Activated naive CD8-positive, alpha-beta T cell treated with anti-CD3 and anti-CD28 coated beads for 36 hours (primary cell): Measurements from ENCODE around the gene PRRG3. TPM values are rescaled to one million over a fixed set of nuclear protein-coding genes. Genes with fewer than 3 reads are reported as not detected.
"Not testable (repeated sequence)": the region's sequence is repeated elsewhere in the genome, so short reads cannot be mapped to it uniquely, and the experiment has no call there.

Experiments
- DNase-seq: peaks from one replicate; pipeline ENCODE4 v3.0.0; 2021
- H3K27ac Mint-ChIP-seq: one replicate; pipeline ENCODE4 v1.8.0; 2022; ENCODE audit warnings: mild to moderate bottlenecking, moderate library complexity, mixed read lengths
- H3K27me3 Mint-ChIP-seq: one replicate; pipeline ENCODE4 v1.8.0; 2022; ENCODE audit warnings: mild to moderate bottlenecking, mixed read lengths
- H3K36me3 Mint-ChIP-seq: one replicate; pipeline ENCODE4 v1.8.0; 2021; ENCODE audit warnings: mild to moderate bottlenecking, mixed read lengths
- H3K4me1 Mint-ChIP-seq: one replicate; pipeline ENCODE4 v1.8.0; 2021; ENCODE audit warnings: mixed read lengths
- H3K4me3 Mint-ChIP-seq: one replicate; pipeline ENCODE4 v1.8.0; 2022; ENCODE audit warnings: mild to moderate bottlenecking, moderate library complexity, mixed read lengths
- H3K9me3 Mint-ChIP-seq: one replicate; pipeline ENCODE4 v1.8.0; 2022; ENCODE audit warnings: mixed read lengths
- total RNA-seq, 2 experiments: library from RNA; stranded (reverse); gene quantifications; one replicate each; pipeline ENCODE4 v1.2.3, GENCODE V29; 2021

The PRRG3 gene
- total RNA-seq = not detected

- Mint-ChIP-seq H3K9me3 (no peaks in the 10 kb centered on the region), H3K27ac (no peak within 1 kb of the TSS), H3K36me3 (no peaks in the 10 kb centered on the region), H3K4me3 (no peak within 1 kb of the TSS), H3K4me1 (peaks cover 2% of the 10 kb centered on the region), H3K27me3 (peaks cover 23% of the 10 kb centered on the region)
- DNase-seq = no peak
Observed at GRCh38 chrX:151694661-151695582, at the start of gene PRRG3. TSS of gene PRRG3 (plus strand) at chrX:151695458. CDS start at chrX:151698815, 3,357 bp downstream.

- Mint-ChIP-seq H3K27ac (no peak overlapping the region), H3K4me3 (no peak overlapping the region), H3K36me3 (no peaks in the 10 kb centered on the region), H3K9me3 (no peaks in the 10 kb centered on the region), H3K4me1 (no peaks in the 10 kb centered on the region), H3K27me3 (no peaks in the 10 kb centered on the region)
- DNase-seq = no peak
Observed at GRCh38 chrX:151675121-151675746, 20.0 kb upstream of the PRRG3 start.

- no peak overlapping the region for H3K4me3 Mint-ChIP-seq
- no peaks in the 10 kb centered on the region for H3K4me1 Mint-ChIP-seq
- peaks cover 1% of the 10 kb centered on the region for H3K27me3 Mint-ChIP-seq
- H3K9me3 Mint-ChIP-seq = no peaks in the 10 kb centered on the region
- no peaks in the 10 kb centered on the region for H3K36me3 Mint-ChIP-seq
- DNase-seq = no peak
- H3K27ac Mint-ChIP-seq = no peak overlapping the region
Observed at GRCh38 chrX:151676196-151676595, 19.1 kb upstream of the PRRG3 start.

GRCh38 chrX:151679798-151680402 is 15.4 kb upstream of the PRRG3 start:
- peaks cover 13% of the 10 kb centered on the region for H3K27me3 Mint-ChIP-seq
- no peak overlapping the region for H3K27ac Mint-ChIP-seq
- H3K4me1 Mint-ChIP-seq = no peaks in the 10 kb centered on the region
- H3K9me3 Mint-ChIP-seq = no peaks in the 10 kb centered on the region
- no peak overlapping the region for H3K4me3 Mint-ChIP-seq
- no peaks in the 10 kb centered on the region for H3K36me3 Mint-ChIP-seq
- no peak for DNase-seq

GRCh38 chrX:151680805-151681204 is 14.5 kb upstream of the PRRG3 start:
- Mint-ChIP-seq H3K4me1 (no peaks in the 10 kb centered on the region), H3K36me3 (no peaks in the 10 kb centered on the region), H3K27ac (no peak overlapping the region), H3K9me3 (no peaks in the 10 kb centered on the region), H3K4me3 (no peak overlapping the region), H3K27me3 (peaks cover 13% of the 10 kb centered on the region)
- DNase-seq = peak; percentile 30

- H3K36me3 Mint-ChIP-seq = no peaks in the 10 kb centered on the region
- H3K4me3 Mint-ChIP-seq = no peak overlapping the region
- H3K4me1 Mint-ChIP-seq = no peaks in the 10 kb centered on the region
- peaks cover 9% of the 10 kb centered on the region for H3K27me3 Mint-ChIP-seq
- no peak overlapping the region for H3K27ac Mint-ChIP-seq
- DNase-seq = no peak
- H3K9me3 Mint-ChIP-seq = no peaks in the 10 kb centered on the region
Observed at GRCh38 chrX:151687635-151688034, 7.6 kb upstream of the PRRG3 start.

- Mint-ChIP-seq H3K4me3 (no peak overlapping the region), H3K4me1 (no peaks in the 10 kb centered on the region), H3K9me3 (no peaks in the 10 kb centered on the region), H3K27me3 (peaks cover 8% of the 10 kb centered on the region), H3K27ac (no peak overlapping the region), H3K36me3 (no peaks in the 10 kb centered on the region)
- no peak for DNase-seq
Observed at GRCh38 chrX:151688695-151689094, 6.6 kb upstream of the PRRG3 start.

- Mint-ChIP-seq H3K9me3 (no peaks in the 10 kb centered on the region), H3K4me3 (no peak overlapping the region), H3K36me3 (no peaks in the 10 kb centered on the region), H3K4me1 (peaks cover 2% of the 10 kb centered on the region), H3K27me3 (peaks cover 23% of the 10 kb centered on the region), H3K27ac (no peak overlapping the region)
- no peak for DNase-seq
Observed at GRCh38 chrX:151692825-151693224, 2.4 kb upstream of the PRRG3 start.

GRCh38 chrX:151694121-151694520 is 1.1 kb upstream of the PRRG3 start:
- H3K27me3 Mint-ChIP-seq = peaks cover 23% of the 10 kb centered on the region
- H3K4me1 Mint-ChIP-seq = peaks cover 2% of the 10 kb centered on the region
- no peak for DNase-seq
- H3K36me3 Mint-ChIP-seq = no peaks in the 10 kb centered on the region
- H3K27ac Mint-ChIP-seq = no peak overlapping the region
- H3K9me3 Mint-ChIP-seq = no peaks in the 10 kb centered on the region
- no peak overlapping the region for H3K4me3 Mint-ChIP-seq

GRCh38 chrX:151695583-151696340 is 504 bp downstream of the PRRG3 start:
- H3K36me3 Mint-ChIP-seq = no peaks in the 10 kb centered on the region
- peaks cover 23% of the 10 kb centered on the region for H3K27me3 Mint-ChIP-seq
- no peaks in the 10 kb centered on the region for H3K9me3 Mint-ChIP-seq
- peaks cover 2% of the 10 kb centered on the region for H3K4me1 Mint-ChIP-seq
- DNase-seq = no peak
- no peak overlapping the region for H3K27ac Mint-ChIP-seq
- H3K4me3 Mint-ChIP-seq = no peak overlapping the region

GRCh38 chrX:151697082-151697481 is 1.8 kb downstream of the PRRG3 start:
- not testable (repeated sequence) for DNase-seq, H3K36me3 Mint-ChIP-seq, H3K9me3 Mint-ChIP-seq, H3K27ac Mint-ChIP-seq, H3K4me3 Mint-ChIP-seq, H3K4me1 Mint-ChIP-seq
- peaks cover 23% of the 10 kb centered on the region for H3K27me3 Mint-ChIP-seq

- H3K4me1 Mint-ChIP-seq = peaks cover 2% of the 10 kb centered on the region
- no peaks in the 10 kb centered on the region for H3K9me3 Mint-ChIP-seq
- no peaks in the 10 kb centered on the region for H3K36me3 Mint-ChIP-seq
- DNase-seq = no peak
- no peak overlapping the region for H3K4me3 Mint-ChIP-seq
- peaks cover 23% of the 10 kb centered on the region for H3K27me3 Mint-ChIP-seq
- no peak overlapping the region for H3K27ac Mint-ChIP-seq
Observed at GRCh38 chrX:151697522-151697921, 2.3 kb downstream of the PRRG3 start.

- H3K4me3 Mint-ChIP-seq = no peak overlapping the region
- H3K9me3 Mint-ChIP-seq = no peaks in the 10 kb centered on the region
- peaks cover 2% of the 10 kb centered on the region for H3K4me1 Mint-ChIP-seq
- peaks cover 16% of the 10 kb centered on the region for H3K27me3 Mint-ChIP-seq
- H3K27ac Mint-ChIP-seq = no peak overlapping the region
- H3K36me3 Mint-ChIP-seq = no peaks in the 10 kb centered on the region
- no peak for DNase-seq
Observed at GRCh38 chrX:151698485-151698884, 3.2 kb downstream of the PRRG3 start.

GRCh38 chrX:151699746-151700145 is 4.5 kb downstream of the PRRG3 start:
- H3K27ac Mint-ChIP-seq = no peak overlapping the region
- no peak overlapping the region for H3K4me3 Mint-ChIP-seq
- no peaks in the 10 kb centered on the region for H3K9me3 Mint-ChIP-seq
- peaks cover 2% of the 10 kb centered on the region for H3K4me1 Mint-ChIP-seq
- no peaks in the 10 kb centered on the region for H3K36me3 Mint-ChIP-seq
- H3K27me3 Mint-ChIP-seq = peaks cover 8% of the 10 kb centered on the region
- no peak for DNase-seq

- peaks cover 4% of the 10 kb centered on the region for H3K27me3 Mint-ChIP-seq
- no peaks in the 10 kb centered on the region for H3K36me3 Mint-ChIP-seq
- no peak overlapping the region for H3K27ac Mint-ChIP-seq
- no peak for DNase-seq
- H3K4me3 Mint-ChIP-seq = no peak overlapping the region
- H3K4me1 Mint-ChIP-seq = peaks cover under 1% of the 10 kb centered on the region
- no peaks in the 10 kb centered on the region for H3K9me3 Mint-ChIP-seq
Observed at GRCh38 chrX:151700581-151700980, 5.3 kb downstream of the PRRG3 start.
